Common myeloid progenitor, CD34-positive (primary cell): ENCODE data around the gene TMEM170A.

Experiments
- CTCF ChIA-PET: fragments of 350-600 bp; sonication (Branson Sonifier 250); formaldehyde crosslinking; loops from one replicate; lab custom pipeline; 2021; ENCODE audit warnings: antibody characterized with exemption; lab: Charles Lee
- POLR2A ChIA-PET: fragments of 350-600 bp; sonication (Branson Sonifier 250); formaldehyde crosslinking; loops from one replicate; lab custom pipeline; 2021; ENCODE audit warnings: antibody characterized with exemption; lab: Charles Lee
- DNase-seq, 3 donors: peaks; one replicate each; pipeline versions ENCODE4 v3.0.0 to v3.0.0-alpha.2; 2013
- H3K27ac ChIP-seq, 2 experiments: 1 replicate in 1 of 2; 2 replicates in 1 of 2; pipeline ENCODE4 v1.7.0; 2013; ENCODE audit warnings: inconsistent platforms in 2 of 2, low read length in 2 of 2, mild to moderate bottlenecking in 2 of 2, low read depth in 1 of 2, moderate library complexity in 1 of 2; ENCODE audit not compliant: severe bottlenecking in 2 of 2, insufficient read depth in 1 of 2, poor library complexity in 1 of 2
- H3K27me3 ChIP-seq, 5 experiments: replicated peaks in 2 of 5; 1 replicate in 3 of 5; 2 replicates in 2 of 5; pipeline versions ENCODE4 v1.6.1 to v1.7.0; 2013; ENCODE audit warnings: low read length in 4 of 5, mild to moderate bottlenecking in 2 of 5, moderate library complexity in 2 of 5, inconsistent platforms in 1 of 5; ENCODE audit not compliant: insufficient read depth in 5 of 5, control insufficient read depth in 4 of 5
- H3K36me3 ChIP-seq, 4 experiments: 1 replicate in 2 of 4; 2 replicates in 2 of 4; pipeline versions ENCODE4 v1.6.1 to v1.7.0; 2013; ENCODE audit warnings: low read length in 3 of 4, control low read depth in 1 of 4, mild to moderate bottlenecking in 1 of 4; ENCODE audit not compliant: control insufficient read depth in 4 of 4, insufficient read depth in 4 of 4
- H3K4me1 ChIP-seq, 4 experiments: 1 replicate in 3 of 4; 2 replicates in 1 of 4; pipeline versions ENCODE4 v1.6.1 to v1.7.1; 2013; ENCODE audit warnings: low read length in 3 of 4, mild to moderate bottlenecking in 3 of 4, control low read depth in 1 of 4, inconsistent platforms in 1 of 4, moderate library complexity in 1 of 4; ENCODE audit not compliant: control insufficient read depth in 4 of 4, insufficient read depth in 4 of 4; ENCODE audit errors: control extremely low read depth in 1 of 4
- H3K4me3 ChIP-seq, 7 experiments: 1 replicate in 4 of 7; 2 replicates in 3 of 7; pipeline versions ENCODE4 v1.5.1 to v1.7.0; 2013; ENCODE audit warnings: mild to moderate bottlenecking in 7 of 7, low read length in 6 of 7, moderate library complexity in 6 of 7, inconsistent platforms in 2 of 7, low read depth in 2 of 7, control low read depth in 1 of 7; ENCODE audit not compliant: insufficient read depth in 4 of 7, control insufficient read depth in 1 of 7; ENCODE audit errors: extremely low read depth in 1 of 7
- H3K9me3 ChIP-seq, 5 experiments: 1 replicate in 4 of 5; 2 replicates in 1 of 5; pipeline versions ENCODE4 v1.6.1 to v1.7.1; 2013; ENCODE audit warnings: low read length in 4 of 5, mild to moderate bottlenecking in 2 of 5, inconsistent platforms in 1 of 5, low read depth in 1 of 5, moderate library complexity in 1 of 5; ENCODE audit not compliant: control insufficient read depth in 4 of 5, insufficient read depth in 2 of 5; ENCODE audit errors: control extremely low read depth in 1 of 5
- WGBS: methylation state at CpG from one replicate; pipeline ENCODE4 v1.1.5; 2013; ENCODE audit not compliant: insufficient coverage; 5-methylcytosine and 5-hydroxymethylcytosine counted together

The TMEM170A gene

DNA sequence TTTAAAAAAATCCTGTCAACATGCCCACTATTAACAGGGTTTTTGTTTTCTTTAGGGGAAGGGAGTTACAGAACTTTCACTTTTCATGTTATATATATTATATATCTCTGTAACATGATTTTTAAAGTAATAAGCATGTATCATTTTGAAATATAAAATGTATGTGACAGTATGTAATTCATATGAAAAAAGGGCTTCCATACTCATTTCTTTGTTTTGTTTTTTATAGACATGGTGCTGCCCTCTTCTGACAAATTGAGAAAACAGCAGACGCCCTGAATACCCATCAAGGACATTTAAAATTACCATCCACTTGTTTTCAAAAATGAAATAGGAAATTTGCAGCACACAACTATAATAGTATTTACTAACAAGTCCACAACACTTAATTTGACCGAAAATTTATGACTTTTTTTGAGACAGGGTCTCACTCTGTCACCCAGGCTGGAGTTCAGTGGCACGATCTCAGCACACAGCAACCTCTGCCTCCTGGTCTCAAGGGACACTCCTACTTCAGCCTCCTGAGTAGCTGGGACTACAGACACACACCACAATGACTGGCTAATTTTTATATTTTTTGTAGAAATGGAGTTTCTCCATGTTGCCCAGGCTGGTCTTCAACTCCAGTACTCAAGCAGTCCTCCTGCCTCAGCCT, 61.5 kb downstream of the TMEM170A start:
- H3K4me3 ChIP-seq: no peak overlapping the region
- WGBS: 65% methylated on average over 2 of the region's 3 CpGs
- no peak overlapping the region for H3K27ac ChIP-seq
- H3K4me1 ChIP-seq: peaks cover 0 to 10% (median 4%) of the 10 kb centered on the region in 4 experiments
- peaks cover 0 to 11% (median 8%) of the 10 kb centered on the region in 4 experiments for H3K36me3 ChIP-seq
- DNase-seq: peak; percentile 44 to 65 (median 58)
- H3K9me3 ChIP-seq: no peaks in the 10 kb centered on the region
- CTCF ChIA-PET: interaction anchor here (0.7 to 4.0 kb wide), 9 partner anchors 9 to 204 kb away, joined by 3 to 31 read pairs (median 6); no protein-coding TSS in a partner anchor
- no peaks in the 10 kb centered on the region for H3K27me3 ChIP-seq
- POLR2A ChIA-PET: no interaction called here

- peak in 1 of 3 donors; percentile 10 for DNase-seq
- ChIA-PET CTCF (interaction anchor here (0.7 to 4.0 kb wide), 11 partner anchors 10 to 203 kb away, joined by 3 to 31 read pairs (median 5); no protein-coding TSS in a partner anchor), POLR2A (no interaction called here)
- H3K4me3 ChIP-seq: no peak overlapping the region
- H3K9me3 ChIP-seq: no peaks in the 10 kb centered on the region
- no peaks in the 10 kb centered on the region for H3K27me3 ChIP-seq
- no peak overlapping the region for H3K27ac ChIP-seq
- H3K4me1 ChIP-seq: peaks cover 0 to 10% (median 4%) of the 10 kb centered on the region in 4 experiments
- no CpG with 5 or more reads among the region's 2 CpGs for WGBS
- H3K36me3 ChIP-seq: peaks cover 0 to 11% (median 6%) of the 10 kb centered on the region in 4 experiments
Observed at GRCh38 chr16:75402159-75402820, 62.2 kb downstream of the TMEM170A start.

- Histone ChIP-seq H3K4me3 (no peak overlapping the region), H3K27me3 (no peaks in the 10 kb centered on the region), H3K9me3 (no peaks in the 10 kb centered on the region), H3K4me1 (peaks cover 0 to 10% (median 4%) of the 10 kb centered on the region in 4 experiments), H3K36me3 (peaks cover 0 to 8% (median 5%) of the 10 kb centered on the region in 4 experiments), H3K27ac (no peak overlapping the region)
- no peak for DNase-seq
- ChIA-PET CTCF (interaction anchor here (0.7 to 4.0 kb wide), 11 partner anchors 9 to 202 kb away, joined by 3 to 31 read pairs (median 5); no protein-coding TSS in a partner anchor), POLR2A (no interaction called here)
Observed at GRCh38 chr16:75401691-75402090, 62.8 kb downstream of the TMEM170A start.

GRCh38 chr16:75398333-75398732, 66.2 kb downstream of the TMEM170A start:
- H3K4me1 ChIP-seq: peaks cover 0 to 10% (median 4%) of the 10 kb centered on the region in 4 experiments
- H3K36me3 ChIP-seq: peaks cover 4 to 17% (median 9%) of the 10 kb centered on the region in 4 experiments
- DNase-seq: no peak
- H3K4me3 ChIP-seq: no peak overlapping the region
- ChIA-PET CTCF (interaction anchor here (0.8 to 1.4 kb wide), 2 partner anchors 164 to 199 kb away, joined by 3 read pairs; no protein-coding TSS in a partner anchor), POLR2A (no interaction called here)
- no peaks in the 10 kb centered on the region for H3K9me3 ChIP-seq
- no peak overlapping the region for H3K27ac ChIP-seq
- 91% methylated on average over 1 of the region's 1 CpG for WGBS
- no peaks in the 10 kb centered on the region for H3K27me3 ChIP-seq

GRCh38 chr16:75394941-75395340, 69.5 kb downstream of the TMEM170A start:
- Histone ChIP-seq H3K27me3 (peaks cover 0 to 12% (median 4%) of the 10 kb centered on the region in 5 experiments), H3K9me3 (no peaks in the 10 kb centered on the region), H3K27ac (no peak overlapping the region), H3K4me3 (no peak overlapping the region), H3K36me3 (peaks cover 13 to 37% (median 20%) of the 10 kb centered on the region in 4 experiments), H3K4me1 (no peaks in the 10 kb centered on the region)
- WGBS: 100% methylated on average over 5 of the region's 5 CpGs
- ChIA-PET CTCF (interaction anchor here (0.9 to 2.7 kb wide), 2 partner anchors 95 to 196 kb away, joined by 3 to 7 read pairs; no protein-coding TSS in a partner anchor), POLR2A (no interaction called here)
- DNase-seq: no peak
